ENCODE results near the gene LURAP1L.

LURAP1L gene

DNA sequence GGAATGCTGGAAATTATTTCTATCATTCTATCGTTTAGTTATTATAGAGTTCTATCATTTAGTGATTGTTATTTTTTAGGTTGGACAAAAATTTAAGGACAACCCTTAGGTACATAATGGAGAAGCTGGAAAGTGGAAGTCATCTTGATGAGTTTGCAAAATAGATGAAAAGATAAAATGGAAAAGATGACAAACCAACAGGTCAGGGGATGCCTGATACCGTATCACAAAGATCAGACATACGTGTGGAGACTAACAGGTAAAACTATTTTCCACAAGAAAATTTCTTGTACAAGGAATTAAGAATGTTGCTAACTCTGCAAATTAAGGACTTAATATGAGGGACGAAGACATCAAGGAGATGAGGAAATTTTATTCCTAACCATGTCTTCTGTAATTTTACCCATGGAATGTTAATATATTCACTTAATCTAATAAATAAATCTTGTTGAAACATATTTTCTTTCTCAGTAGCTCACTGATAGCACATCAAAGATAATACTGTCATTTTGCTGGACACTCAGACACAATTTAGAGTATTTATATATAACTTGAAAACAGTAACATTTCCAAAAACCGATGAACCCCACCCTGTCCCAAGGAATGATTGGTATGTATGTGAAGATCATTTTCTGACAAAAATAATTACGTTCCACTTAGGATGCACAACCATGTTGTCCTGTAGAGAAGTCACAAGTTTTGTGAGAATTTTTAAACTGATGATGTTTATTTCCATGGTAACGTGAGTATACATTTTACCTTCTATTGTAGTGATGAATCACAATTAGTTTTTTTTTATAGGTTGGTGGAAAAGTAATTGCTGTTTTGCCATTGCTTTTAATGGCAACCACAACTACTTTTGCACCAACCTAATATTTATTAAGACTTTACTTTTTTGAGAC, 2.6 kb downstream of the LURAP1L start:
- no peak for DNase-seq

GRCh38 chr9:12778389-12778788, 3.6 kb downstream of the LURAP1L start:
- DNase-seq: no peak

- DNase-seq: no peak
Observed at GRCh38 chr9:12781226-12781733, 6.5 kb downstream of the LURAP1L start.

DNA sequence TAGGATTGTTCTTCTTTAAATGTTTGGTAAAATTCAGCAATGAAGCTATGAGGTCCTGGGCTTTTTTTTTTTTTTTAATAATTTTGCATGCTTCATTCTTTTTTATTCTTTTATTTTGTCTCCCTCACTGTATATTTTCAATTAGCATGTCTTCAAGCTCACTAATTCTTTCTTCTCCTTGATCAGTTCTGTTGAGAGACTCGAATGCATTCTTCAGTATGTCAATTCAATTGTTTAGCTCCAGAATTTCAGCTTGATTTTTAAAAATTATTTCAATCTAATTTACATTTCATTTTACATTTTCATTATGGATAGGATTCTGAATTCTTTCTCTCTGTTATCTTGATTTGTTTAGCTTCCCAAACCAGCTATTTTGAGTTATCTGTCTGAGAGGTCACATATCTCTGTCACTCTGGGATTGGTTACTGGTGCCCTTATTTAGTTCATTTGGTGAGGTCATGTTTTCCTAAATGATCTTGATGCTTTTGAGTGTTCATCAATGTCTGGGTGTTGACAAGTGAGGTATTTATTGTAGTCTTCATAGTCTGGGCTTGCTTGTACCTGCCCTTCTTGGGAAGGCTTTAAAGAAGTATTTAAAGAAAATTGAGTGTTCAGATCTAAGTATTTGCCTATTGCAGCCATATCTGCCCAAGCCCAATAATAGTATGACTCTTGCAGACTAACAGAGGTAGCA, 9.1 kb downstream of the LURAP1L start:
- no peak for DNase-seq

GRCh38 chr9:12784461-12785259, 9.8 kb downstream of the LURAP1L start:
- no peak for DNase-seq

GRCh38 chr9:12785260-12785770, 10.5 kb downstream of the LURAP1L start:
- DNase-seq: no peak

GRCh38 chr9:12785941-12786340, 11.1 kb downstream of the LURAP1L start:
- no peak for DNase-seq

DNA sequence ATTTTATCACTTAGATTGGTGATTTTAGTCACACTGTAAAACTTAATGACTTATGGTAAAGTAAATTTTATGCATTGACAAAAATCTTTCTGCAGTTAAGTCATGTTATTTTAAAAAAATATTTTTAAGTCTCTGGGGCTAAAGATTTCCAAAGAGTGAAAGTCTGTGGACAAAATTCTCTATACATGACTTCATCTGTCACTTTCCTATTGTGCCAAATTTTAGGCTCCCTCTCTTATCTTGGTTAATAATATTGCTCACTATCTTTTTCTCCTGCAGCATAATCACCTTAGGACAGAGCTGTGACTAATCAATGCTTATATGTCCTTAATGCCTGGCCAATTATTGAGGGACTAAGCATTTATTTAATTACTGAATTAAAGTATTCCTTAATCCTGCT, 15.2 kb downstream of the LURAP1L start:
- no peak for DNase-seq

DNA sequence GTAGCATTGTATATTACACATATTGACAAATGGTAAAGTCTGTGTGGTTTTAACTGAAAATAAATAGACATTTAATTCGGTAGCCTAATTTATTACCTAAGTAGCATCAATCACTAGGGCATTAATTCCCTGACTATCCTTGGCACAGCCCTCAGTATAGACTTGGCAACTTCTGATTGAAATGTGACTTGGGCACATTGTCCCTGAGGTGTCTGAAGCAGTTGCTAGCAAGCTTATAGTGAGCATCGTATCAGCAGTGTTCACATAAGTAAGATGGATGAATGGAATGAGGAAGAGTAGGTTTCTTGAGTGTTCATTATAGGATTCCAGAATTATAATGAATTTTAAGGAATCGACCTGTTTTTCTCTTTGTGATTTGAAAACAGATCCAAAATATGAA, 16.1 kb downstream of the LURAP1L start:
- DNase-seq: no peak

- DNase-seq: no peak
Observed at GRCh38 chr9:12794101-12794799, 19.4 kb downstream of the LURAP1L start.

DNA sequence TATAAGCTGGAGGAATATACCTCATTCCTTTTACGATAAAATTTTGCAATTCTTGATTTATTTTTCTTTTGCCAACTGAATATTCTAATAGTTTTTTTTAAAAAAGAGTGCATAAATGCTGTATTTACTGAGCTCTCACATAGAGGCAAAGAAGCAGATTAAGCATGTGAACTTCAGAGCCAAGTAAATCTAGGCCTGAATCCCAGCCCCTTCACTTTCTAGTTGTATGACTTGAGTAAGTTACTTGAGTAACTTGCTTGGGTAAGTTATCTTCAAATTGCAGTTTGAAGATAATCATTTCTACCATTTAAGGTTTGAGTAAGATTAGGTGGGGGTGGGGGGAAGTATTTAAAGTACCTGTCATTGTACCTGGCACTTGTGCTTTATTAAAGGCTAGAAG, 21.8 kb downstream of the LURAP1L start:
- no peak for DNase-seq

DNA sequence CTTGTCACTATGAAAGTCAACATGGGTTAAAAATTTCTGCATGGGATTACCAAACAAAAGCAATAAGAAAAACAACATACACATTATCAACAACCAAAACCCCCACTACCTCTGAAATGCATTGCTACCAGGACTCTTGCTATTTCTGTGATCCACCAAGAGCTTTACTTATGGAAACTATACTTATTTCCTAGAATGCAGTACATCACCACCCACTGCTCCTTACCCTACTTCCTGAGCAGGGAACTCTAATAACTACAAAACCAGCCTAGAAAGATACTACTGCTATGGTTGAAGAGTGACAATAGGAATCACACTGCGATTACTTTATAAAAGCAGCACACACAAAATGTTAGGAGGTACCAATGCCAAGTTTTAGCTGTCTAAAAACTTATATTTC, 22.2 kb downstream of the LURAP1L start:
- no peak for DNase-seq

- no peak for DNase-seq
Observed at GRCh38 chr9:12798066-12798770, 23.4 kb downstream of the LURAP1L start.

GRCh38 chr9:12801187-12801586, 26.4 kb downstream of the LURAP1L start:
- no peak for DNase-seq

- no peak for DNase-seq
Observed at GRCh38 chr9:12801663-12802062, 26.8 kb downstream of the LURAP1L start.

DNA sequence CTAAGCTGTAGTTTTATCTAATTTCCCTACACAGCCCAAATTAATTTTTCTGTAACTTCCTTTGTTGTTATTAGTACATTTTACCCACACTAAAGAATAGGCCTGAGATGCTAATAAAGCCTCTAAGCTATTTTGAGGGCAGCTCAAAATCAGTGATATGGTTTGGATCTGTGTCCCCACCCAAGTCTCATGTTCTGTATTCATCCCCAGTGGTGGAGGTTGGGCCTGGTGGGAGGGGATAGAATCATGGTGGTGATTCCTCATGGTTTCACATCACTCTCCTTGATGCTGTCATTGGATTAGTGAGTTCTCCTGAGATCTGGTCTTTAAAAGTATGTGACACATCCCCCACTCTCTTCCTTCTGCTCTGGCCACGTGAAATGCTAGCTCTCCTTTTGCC, 27.3 kb downstream of the LURAP1L start:
- DNase-seq: no peak

GRCh38 chr9:12808569-12808968, 33.7 kb downstream of the LURAP1L start:
- no peak for DNase-seq

DNA sequence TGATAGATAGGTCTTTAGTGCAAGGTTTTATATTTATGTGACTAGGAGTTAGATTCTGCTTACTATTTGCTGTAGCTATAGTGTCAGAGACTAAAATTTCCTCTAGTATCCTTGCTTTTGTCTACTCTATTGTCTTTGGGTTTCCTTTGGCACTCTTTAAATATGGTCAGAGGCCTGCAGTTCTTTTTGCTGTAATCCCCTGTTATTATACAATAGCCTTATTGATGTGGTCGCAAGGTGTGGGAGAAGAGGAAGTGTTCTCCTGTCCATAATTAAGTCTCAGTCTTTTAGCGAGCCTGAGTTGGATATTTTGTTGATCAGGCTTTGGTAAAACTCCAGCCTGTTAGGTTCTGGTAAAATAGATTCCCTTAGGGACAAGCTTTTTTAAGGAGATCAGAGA, 34.9 kb downstream of the LURAP1L start:
- DNase-seq: no peak

DNA sequence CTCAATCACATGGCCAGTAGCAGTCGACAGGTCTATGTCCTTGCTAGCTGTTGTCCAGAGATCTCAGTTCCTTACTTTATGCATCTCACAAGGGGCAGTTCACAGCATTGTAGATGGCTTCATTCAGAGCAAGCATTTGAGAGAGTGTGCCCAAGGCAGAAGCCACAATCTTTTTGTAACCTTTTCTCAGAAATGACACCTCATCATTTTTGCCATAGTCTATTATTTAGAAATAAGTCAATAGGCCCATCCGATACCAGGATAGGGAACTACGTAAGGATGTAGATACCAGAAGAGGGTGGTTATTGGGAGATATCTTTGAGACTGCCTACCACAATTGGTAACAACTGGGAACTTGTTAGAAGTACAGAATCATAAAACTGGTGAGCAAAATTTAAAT, 37.1 kb downstream of the LURAP1L start:
- DNase-seq: no peak

GRCh38 chr9:12812710-12813109, 37.9 kb downstream of the LURAP1L start:
- no peak for DNase-seq

DNA sequence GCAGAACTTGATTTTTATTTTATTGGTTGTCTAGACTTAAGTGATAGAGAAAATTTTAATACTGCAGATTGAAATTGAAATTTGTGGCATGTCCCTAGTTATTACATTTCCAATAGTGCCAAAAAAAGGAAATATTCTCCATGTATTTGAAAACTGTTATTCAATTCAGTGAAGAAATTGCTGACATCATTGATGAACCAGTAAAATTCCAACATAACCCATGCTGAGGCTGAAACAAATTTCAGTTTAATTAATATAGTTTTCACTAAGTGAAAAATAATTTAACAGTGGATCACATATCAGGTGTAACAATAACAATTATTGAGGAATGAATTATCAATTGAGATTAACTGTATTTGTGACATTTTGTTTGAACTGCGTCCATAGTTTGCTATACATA, 38.7 kb downstream of the LURAP1L start:
- no peak for DNase-seq
